Measurements from ENCODE around the gene GRIN2A. TPM values are rescaled to one million over a fixed set of nuclear protein-coding genes. Genes with fewer than 3 reads are reported as not detected.

GRIN2A gene
- total RNA-seq, 1 donor from 2014 or later = not detected

DNA sequence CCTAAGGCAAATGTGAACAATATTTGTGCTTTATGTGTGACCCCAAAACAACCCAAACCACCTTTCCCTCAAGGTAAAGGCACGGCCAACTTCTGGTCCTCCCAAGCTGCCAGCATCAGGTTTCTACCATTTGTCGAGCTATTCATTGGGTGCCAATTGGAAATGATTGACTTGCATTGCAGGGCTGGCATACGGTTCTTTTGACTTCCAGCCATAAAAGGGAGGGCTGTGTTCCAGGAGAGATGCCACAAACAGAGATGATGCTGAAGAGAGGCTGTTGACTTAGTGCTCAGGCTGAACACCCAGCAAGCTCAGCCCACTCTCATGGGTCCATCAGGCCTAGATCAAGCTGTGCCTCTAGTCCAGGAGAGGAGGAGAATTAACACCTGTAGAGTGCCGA is 252.4 kb downstream of the GRIN2A start:
- H3K9me3 Mint-ChIP-seq = no peaks in the 10 kb centered on the region
- no peak overlapping the region for H3K4me3 Mint-ChIP-seq
- no peaks in the 10 kb centered on the region for H3K27me3 Mint-ChIP-seq
- no peaks in the 10 kb centered on the region for H3K36me3 Mint-ChIP-seq (ENCODE audit: low read depth)
- no peak overlapping the region for H3K27ac Mint-ChIP-seq
- no peaks in the 10 kb centered on the region for H3K4me1 Mint-ChIP-seq
- DNase-seq = no peak
- intact Hi-C loops (cut with micrococcal nuclease) = no loop called here

DNA sequence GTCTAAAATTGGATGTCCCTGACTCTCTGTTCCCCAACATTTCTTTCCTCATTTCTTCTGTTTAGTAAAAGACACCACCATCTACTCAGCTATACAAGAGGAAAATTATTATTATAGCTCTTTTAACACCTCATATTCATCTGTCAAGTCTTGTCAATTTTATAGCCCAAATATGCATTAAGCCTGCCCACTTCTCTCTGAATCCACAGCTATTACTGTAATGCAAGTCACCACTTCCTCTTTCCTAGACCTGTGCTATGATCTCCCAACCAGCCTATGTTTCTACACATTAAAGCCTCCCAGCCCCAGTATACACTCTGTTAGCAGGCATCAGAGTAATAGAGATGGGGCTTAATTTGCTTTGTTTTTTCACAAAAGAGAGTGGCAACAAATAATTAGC is 252.9 kb downstream of the GRIN2A start:
- H3K9me3 Mint-ChIP-seq = no peaks in the 10 kb centered on the region
- H3K27me3 Mint-ChIP-seq = no peaks in the 10 kb centered on the region
- no peak overlapping the region for H3K27ac Mint-ChIP-seq
- no peak for DNase-seq
- H3K4me3 Mint-ChIP-seq = no peak overlapping the region
- no peaks in the 10 kb centered on the region for H3K36me3 Mint-ChIP-seq (ENCODE audit: low read depth)
- no peaks in the 10 kb centered on the region for H3K4me1 Mint-ChIP-seq
- intact Hi-C loops (cut with micrococcal nuclease) = no loop called here

DNA sequence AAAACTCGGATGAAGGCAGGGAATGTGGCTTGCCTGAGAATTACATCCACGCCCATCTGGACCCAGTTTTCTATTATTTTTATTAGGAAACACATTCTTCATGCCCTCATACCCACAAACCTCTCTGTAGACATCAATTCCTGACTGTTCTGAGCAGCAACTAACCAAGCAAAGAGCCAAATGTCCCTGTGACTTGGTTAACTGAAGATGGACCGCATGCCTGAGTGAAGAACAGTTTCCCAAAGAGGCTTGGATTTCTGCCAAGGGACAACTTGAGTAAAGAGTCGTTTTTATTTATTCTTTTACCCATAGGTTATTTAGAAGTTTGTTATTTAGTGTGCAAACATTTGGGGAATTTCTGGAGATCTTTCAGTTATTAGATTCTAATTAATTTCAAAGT is 259.8 kb downstream of the GRIN2A start:
- H3K36me3 Mint-ChIP-seq (ENCODE audit: low read depth) = no peaks in the 10 kb centered on the region
- no peaks in the 10 kb centered on the region for H3K9me3 Mint-ChIP-seq
- intact Hi-C loops (cut with micrococcal nuclease) = no loop called here
- H3K27me3 Mint-ChIP-seq = no peaks in the 10 kb centered on the region
- H3K4me3 Mint-ChIP-seq = no peak overlapping the region
- H3K27ac Mint-ChIP-seq = no peak overlapping the region
- no peak for DNase-seq
- H3K4me1 Mint-ChIP-seq = no peaks in the 10 kb centered on the region

DNA sequence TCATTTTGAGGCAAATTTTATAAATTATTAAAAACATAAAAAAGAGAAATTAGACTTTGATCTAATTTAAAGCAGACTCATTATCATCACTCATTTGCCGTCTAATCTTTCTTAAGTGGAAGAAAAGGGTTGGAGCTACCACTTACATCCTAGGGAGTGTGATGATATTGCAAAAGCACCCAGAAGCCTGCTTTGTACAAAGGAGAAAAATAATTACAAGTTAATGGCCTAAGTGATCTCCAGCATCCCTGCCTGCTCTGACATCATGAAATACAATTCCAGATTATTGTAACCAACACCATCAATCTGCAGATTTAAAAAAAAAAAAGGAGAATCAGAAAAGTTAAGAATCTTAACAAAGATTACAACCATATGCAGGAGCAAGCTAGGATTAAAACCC is 260.2 kb downstream of the GRIN2A start:
- Mint-ChIP-seq H3K9me3 (no peaks in the 10 kb centered on the region), H3K27ac (no peak overlapping the region), H3K4me1 (no peaks in the 10 kb centered on the region), H3K36me3 (ENCODE audit: low read depth) (no peaks in the 10 kb centered on the region), H3K27me3 (no peaks in the 10 kb centered on the region), H3K4me3 (no peak overlapping the region)
- intact Hi-C loops (cut with micrococcal nuclease) = no loop called here
- no peak for DNase-seq

DNA sequence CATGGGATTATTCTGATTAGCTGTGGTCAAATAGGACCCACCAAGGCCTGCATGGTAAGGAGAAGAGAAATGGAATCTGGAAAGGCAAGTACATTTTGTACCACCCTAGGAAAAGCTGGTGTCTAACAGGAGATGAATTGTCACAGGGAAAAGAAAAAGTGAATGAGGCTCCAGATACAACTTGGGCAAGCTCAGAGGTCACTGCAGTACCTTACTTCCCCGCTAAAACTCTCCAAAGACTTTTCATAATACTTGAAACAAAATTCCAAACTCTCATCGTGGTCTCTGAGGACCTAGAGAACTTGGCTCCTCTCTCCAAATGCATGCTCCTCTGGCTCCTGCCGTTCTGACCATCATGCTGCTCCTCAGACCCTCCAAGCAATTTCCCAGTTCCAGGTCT is 262.8 kb downstream of the GRIN2A start:
- H3K27me3 Mint-ChIP-seq = no peaks in the 10 kb centered on the region
- H3K27ac Mint-ChIP-seq = no peak overlapping the region
- no peaks in the 10 kb centered on the region for H3K36me3 Mint-ChIP-seq (ENCODE audit: low read depth)
- no peaks in the 10 kb centered on the region for H3K4me1 Mint-ChIP-seq
- no peak for DNase-seq
- H3K9me3 Mint-ChIP-seq = no peaks in the 10 kb centered on the region
- intact Hi-C loops (cut with micrococcal nuclease) = no loop called here
- no peak overlapping the region for H3K4me3 Mint-ChIP-seq

DNA sequence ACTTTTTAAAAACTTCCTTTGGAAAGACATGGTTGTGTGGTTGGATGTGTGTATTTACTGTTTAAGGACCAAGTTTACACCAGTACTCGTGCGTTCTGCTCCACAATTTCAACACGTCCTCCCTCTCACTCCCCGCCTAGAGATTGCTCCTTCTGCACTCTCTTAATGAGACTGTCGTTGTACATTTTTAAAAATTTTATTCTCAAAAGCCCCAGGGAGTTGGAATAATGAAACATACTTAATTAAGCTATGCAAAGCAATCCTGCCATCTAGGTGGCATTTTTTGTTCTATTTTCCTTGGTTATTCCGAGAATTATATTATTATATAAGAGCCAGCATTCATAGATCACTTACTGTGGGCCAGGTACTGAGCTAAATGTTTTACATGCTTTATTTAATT is 264.5 kb downstream of the GRIN2A start:
- Mint-ChIP-seq H3K9me3 (no peaks in the 10 kb centered on the region), H3K27ac (no peak overlapping the region), H3K4me1 (no peaks in the 10 kb centered on the region), H3K36me3 (ENCODE audit: low read depth) (no peaks in the 10 kb centered on the region), H3K4me3 (no peak overlapping the region), H3K27me3 (no peaks in the 10 kb centered on the region)
- intact Hi-C loops (cut with micrococcal nuclease) = no loop called here
- DNase-seq = no peak

DNA sequence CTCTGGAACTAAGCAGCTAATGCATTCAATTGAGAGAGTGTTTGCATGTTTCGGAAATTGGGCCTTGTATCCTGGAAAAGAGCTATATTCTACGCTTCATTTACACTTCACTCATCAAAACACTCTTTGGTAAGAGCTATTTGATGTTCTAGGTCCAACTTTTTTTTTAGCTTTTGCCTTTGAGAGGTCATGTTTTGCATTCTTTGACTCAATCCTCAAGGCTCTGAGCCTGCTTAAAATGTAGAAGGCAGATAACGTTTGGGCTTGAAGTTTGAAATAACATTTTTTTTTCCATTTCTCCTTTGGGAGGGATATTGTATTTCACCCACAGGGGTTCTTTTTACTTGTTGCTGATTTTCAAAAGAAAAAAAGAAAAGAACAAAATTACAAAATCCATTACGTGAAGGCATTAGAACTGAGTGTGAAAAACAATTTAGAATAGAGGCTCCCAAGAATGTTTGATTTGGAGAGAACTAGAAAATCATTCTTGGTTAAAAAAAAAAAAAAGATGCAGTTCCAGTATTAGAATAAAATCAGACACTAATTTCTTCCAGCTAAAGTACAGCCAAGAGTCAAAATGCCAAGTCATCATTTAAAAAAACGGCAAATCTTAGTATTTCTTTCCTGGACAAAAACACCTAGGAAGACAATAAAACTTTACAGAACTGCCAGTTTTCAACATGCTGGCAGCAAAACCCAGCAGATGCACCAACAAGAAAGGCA is 268.5 kb downstream of the GRIN2A start:
- no peak overlapping the region for H3K4me3 Mint-ChIP-seq
- no peaks in the 10 kb centered on the region for H3K27me3 Mint-ChIP-seq
- H3K4me1 Mint-ChIP-seq = no peaks in the 10 kb centered on the region
- no peak for DNase-seq
- intact Hi-C loops (cut with micrococcal nuclease) = no loop called here
- H3K9me3 Mint-ChIP-seq = no peaks in the 10 kb centered on the region
- no peaks in the 10 kb centered on the region for H3K36me3 Mint-ChIP-seq (ENCODE audit: low read depth)
- no peak overlapping the region for H3K27ac Mint-ChIP-seq

DNA sequence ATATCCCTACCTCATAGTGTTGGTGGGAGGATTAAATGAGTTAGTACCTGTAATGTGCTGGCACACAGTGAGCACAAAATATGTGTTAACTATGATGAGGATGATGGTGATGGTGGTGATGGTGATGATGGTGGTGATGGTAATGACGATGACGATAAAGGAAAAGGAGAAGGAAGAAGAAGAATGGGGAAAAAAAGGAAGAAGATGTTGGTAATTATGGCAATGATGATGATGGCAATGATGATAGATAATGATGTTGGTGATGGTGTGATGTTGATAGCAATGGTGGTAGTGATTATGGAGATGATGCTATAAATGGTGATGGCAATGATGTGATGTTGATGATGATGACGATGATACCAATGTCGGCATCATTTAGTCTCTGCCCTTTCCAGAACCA is 270.2 kb downstream of the GRIN2A start:
- no peak overlapping the region for H3K4me3 Mint-ChIP-seq
- no peak overlapping the region for H3K27ac Mint-ChIP-seq
- no peaks in the 10 kb centered on the region for H3K27me3 Mint-ChIP-seq
- no peaks in the 10 kb centered on the region for H3K4me1 Mint-ChIP-seq
- intact Hi-C loops (cut with micrococcal nuclease) = no loop called here
- H3K9me3 Mint-ChIP-seq = no peaks in the 10 kb centered on the region
- DNase-seq = no peak
- no peaks in the 10 kb centered on the region for H3K36me3 Mint-ChIP-seq (ENCODE audit: low read depth)

DNA sequence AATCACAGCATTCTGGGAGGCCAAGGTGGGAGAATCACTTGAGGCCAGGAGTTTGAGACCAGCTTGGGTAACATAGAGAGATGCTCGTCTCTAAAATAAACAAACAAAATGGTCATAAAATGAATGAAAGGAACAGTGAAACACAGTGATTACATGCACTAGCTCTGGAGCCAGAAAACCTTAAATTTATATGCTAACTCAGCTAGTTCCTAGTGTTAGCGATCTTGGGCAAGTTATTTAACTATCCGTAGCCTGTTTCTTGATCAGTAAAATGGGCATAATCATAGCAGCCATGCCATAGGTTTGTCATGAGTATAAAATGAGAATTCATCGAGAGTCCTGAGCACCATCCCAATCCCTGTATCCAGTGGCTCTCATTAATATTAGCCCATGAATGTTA is 271.0 kb downstream of the GRIN2A start:
- no peaks in the 10 kb centered on the region for H3K9me3 Mint-ChIP-seq
- H3K4me3 Mint-ChIP-seq = no peak overlapping the region
- no peaks in the 10 kb centered on the region for H3K27me3 Mint-ChIP-seq
- H3K27ac Mint-ChIP-seq = no peak overlapping the region
- DNase-seq = no peak
- intact Hi-C loops (cut with micrococcal nuclease) = no loop called here
- H3K36me3 Mint-ChIP-seq (ENCODE audit: low read depth) = no peaks in the 10 kb centered on the region
- H3K4me1 Mint-ChIP-seq = no peaks in the 10 kb centered on the region

DNA sequence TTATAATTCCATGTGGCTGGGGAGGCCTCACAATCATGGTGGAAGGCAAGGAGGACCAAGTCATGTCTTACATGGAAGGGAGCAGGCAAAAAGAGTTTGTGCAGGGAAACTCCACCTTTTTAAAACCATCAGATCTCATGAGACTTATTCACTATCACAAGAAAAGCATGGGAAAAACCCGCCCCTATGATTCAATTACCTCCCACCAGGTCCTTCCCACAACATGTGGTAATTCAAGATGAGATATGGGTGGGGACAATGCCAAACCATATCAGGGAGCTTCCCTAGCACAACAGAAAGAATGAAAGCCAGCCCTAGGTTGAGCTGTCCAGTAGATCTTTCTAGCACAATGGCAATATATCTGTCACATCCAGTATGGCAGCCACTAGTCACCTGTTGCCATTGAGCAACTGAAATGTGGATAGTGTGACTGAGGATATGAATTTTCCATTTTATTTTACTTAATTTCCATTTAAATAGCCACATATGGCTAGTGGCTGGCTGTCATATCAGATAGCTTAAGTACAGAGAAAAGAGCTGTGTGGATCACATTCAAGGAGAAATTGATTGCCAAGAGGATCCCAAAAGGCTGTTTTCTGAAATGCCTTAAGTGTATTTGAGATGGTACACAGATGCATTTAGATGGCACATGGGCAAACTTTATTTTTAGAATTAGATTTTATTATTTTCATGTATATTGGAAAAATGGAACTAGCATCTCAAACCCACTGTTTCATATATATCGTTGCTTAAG is 273.0 kb downstream of the GRIN2A start:
- no peaks in the 10 kb centered on the region for H3K4me1 Mint-ChIP-seq
- DNase-seq = no peak
- intact Hi-C loops (cut with micrococcal nuclease) = no loop called here
- H3K36me3 Mint-ChIP-seq (ENCODE audit: low read depth) = no peaks in the 10 kb centered on the region
- no peaks in the 10 kb centered on the region for H3K9me3 Mint-ChIP-seq
- no peak overlapping the region for H3K27ac Mint-ChIP-seq
- H3K4me3 Mint-ChIP-seq = no peak overlapping the region
- H3K27me3 Mint-ChIP-seq = no peaks in the 10 kb centered on the region

DNA sequence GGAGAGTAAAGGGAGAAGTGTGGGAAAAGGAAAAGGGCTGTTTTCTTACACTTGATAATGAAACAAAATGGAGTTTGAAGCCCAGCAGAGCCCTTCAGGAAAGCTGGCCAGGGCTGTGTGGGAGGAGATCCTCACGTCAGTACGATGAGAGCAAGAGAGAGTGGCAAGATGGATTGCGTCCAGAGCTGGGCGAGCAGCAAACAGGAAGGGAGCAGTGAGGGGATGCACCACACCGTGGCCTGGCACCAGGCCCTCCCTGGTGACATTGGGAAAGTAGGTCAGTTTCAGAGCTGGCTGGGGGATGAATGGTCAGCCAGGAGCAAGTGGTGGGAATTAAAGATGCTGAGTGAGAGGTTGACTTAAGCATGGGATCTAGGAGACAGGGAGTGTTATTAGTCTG is 273.6 kb downstream of the GRIN2A start:
- intact Hi-C loops (cut with micrococcal nuclease) = no loop called here
- Mint-ChIP-seq H3K36me3 (ENCODE audit: low read depth) (no peaks in the 10 kb centered on the region), H3K27me3 (no peaks in the 10 kb centered on the region), H3K4me1 (no peaks in the 10 kb centered on the region), H3K27ac (no peak overlapping the region), H3K9me3 (no peaks in the 10 kb centered on the region), H3K4me3 (no peak overlapping the region)
- no peak for DNase-seq

DNA sequence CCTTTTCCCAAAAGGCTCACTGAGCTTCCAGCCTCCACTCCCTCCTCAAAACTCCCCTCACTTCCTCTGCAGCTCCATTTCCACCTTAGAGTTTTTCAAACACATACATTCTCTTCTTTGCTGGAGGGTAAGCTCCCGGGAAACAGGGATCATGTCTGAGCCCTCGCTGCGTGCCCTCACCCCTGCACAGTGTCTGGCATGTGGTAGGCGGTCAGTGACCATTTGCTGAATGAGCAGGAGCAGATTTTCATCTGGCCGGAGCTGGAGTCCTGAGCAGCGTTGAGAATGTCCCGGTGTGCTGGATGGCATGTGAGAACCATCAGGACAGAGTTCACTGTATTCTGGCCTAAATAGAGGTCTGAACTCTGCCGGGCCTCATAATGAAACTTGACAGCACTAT is 274.5 kb downstream of the GRIN2A start:
- no peak for DNase-seq
- H3K4me1 Mint-ChIP-seq = no peaks in the 10 kb centered on the region
- no peaks in the 10 kb centered on the region for H3K27me3 Mint-ChIP-seq
- no peaks in the 10 kb centered on the region for H3K36me3 Mint-ChIP-seq (ENCODE audit: low read depth)
- peaks cover under 1% of the 10 kb centered on the region for H3K9me3 Mint-ChIP-seq
- no peak overlapping the region for H3K4me3 Mint-ChIP-seq
- no peak overlapping the region for H3K27ac Mint-ChIP-seq
- intact Hi-C loops (cut with micrococcal nuclease) = no loop called here

DNA sequence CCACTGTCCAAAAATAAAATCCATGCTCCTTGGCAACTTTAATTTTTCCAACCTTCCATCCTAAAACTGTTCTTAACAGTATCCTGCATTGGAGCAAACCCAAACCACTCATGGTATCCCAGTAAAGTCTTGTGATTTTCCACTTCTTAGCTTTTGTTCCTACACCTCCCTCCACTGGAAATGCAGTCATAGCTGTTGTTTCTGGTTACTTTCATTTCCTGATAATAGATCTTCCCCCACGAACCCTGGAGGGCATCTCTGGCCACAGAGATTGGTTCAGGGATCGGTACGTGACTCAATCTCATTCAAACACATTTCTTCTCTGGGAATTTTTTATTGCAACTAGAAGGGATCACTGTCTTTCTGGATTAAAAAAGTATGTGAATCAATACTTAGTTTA is 276.0 kb downstream of the GRIN2A start:
- Mint-ChIP-seq H3K27me3 (no peaks in the 10 kb centered on the region), H3K9me3 (peaks cover 3% of the 10 kb centered on the region), H3K4me1 (no peaks in the 10 kb centered on the region), H3K27ac (no peak overlapping the region), H3K36me3 (ENCODE audit: low read depth) (no peaks in the 10 kb centered on the region), H3K4me3 (no peak overlapping the region)
- no peak for DNase-seq
- intact Hi-C loops (cut with micrococcal nuclease) = no loop called here

DNA sequence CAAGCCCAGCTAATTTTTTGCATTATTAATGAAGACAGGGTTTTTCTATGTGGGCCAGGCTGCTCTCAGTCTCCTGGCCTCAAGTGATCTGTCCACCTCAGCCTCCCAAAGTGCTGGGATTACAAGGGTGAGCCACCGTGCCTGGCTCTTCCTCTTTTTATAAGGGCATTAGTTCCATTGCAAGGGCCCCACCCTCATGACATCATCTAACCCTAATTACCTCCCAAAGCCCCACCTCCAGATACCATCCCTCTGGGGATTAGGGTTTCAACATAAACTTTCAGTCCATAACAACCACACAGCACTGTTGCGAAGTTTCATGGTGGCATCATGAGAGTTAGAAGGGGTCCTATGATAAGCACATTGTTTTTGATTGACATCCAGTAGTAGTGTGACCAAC is 277.7 kb downstream of the GRIN2A start:
- intact Hi-C loops (cut with micrococcal nuclease) = no loop called here
- no peaks in the 10 kb centered on the region for H3K4me1 Mint-ChIP-seq
- no peak for DNase-seq
- H3K36me3 Mint-ChIP-seq (ENCODE audit: low read depth) = no peaks in the 10 kb centered on the region
- no peaks in the 10 kb centered on the region for H3K27me3 Mint-ChIP-seq
- no peak overlapping the region for H3K4me3 Mint-ChIP-seq
- peaks cover 3% of the 10 kb centered on the region for H3K9me3 Mint-ChIP-seq
- H3K27ac Mint-ChIP-seq = no peak overlapping the region

DNA sequence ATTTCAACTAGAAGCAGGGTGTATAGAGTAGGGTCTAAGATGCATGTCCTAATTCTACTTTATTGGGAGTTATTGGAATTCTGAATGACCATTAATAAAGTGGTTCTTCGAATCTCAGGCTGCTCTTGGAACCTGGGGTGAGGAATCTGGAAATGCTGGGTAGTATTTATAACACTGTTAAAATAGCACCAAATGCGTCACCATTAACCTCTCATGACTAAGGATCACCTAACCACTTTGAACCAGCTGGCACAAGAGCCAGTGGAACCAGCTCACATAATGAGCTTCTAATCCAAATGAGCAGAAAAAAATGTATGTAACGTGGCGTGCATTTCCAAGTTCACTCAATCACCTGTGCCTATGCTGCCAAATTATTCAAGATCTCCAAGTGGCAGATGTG is 281.7 kb downstream of the GRIN2A start:
- Mint-ChIP-seq H3K4me3 (no peak overlapping the region), H3K36me3 (ENCODE audit: low read depth) (no peaks in the 10 kb centered on the region), H3K4me1 (no peaks in the 10 kb centered on the region), H3K27ac (no peak overlapping the region), H3K9me3 (peaks cover 7% of the 10 kb centered on the region), H3K27me3 (no peaks in the 10 kb centered on the region)
- intact Hi-C loops (cut with micrococcal nuclease) = no loop called here
- DNase-seq = no peak

Data from activated CD4-positive, alpha-beta T cell treated with anti-CD3 and anti-CD28 coated beads, Interleukin-2, amount 10 ng/mL, durations not matched to agents 24 days and 14 days (primary cell).